Muscle layer of colon (tissue), 2 donors: ENCODE data around the gene C6.

Experiments
- H3K27ac ChIP-seq: one replicate; pipeline ENCODE4 v1.7.0; 2013; ENCODE audit warnings: low read depth, mild to moderate bottlenecking, low read length, moderate library complexity
- H3K27me3 ChIP-seq, 2 donors: one replicate each; pipeline ENCODE4 v1.7.0; 2013; ENCODE audit warnings: low read length in 2 of 2, mild to moderate bottlenecking in 2 of 2; ENCODE audit not compliant: insufficient read depth in 2 of 2, control insufficient read depth in 1 of 2
- H3K36me3 ChIP-seq: one replicate; pipeline ENCODE4 v1.7.0; 2013; ENCODE audit warnings: mild to moderate bottlenecking, low read length; ENCODE audit not compliant: insufficient read depth
- H3K4me1 ChIP-seq: one replicate; pipeline ENCODE4 v1.7.0; 2013; ENCODE audit warnings: mild to moderate bottlenecking, low read length; ENCODE audit not compliant: insufficient read depth
- H3K4me3 ChIP-seq, 2 donors: one replicate each; pipeline ENCODE4 v1.7.0; 2013; ENCODE audit warnings: low read length in 2 of 2, low read depth in 1 of 2, mild to moderate bottlenecking in 1 of 2, moderate library complexity in 1 of 2
- H3K9ac ChIP-seq: one replicate; pipeline ENCODE4 v1.7.0; 2013; ENCODE audit warnings: low read length
- H3K9me3 ChIP-seq: one replicate; pipeline ENCODE4 v1.7.0; 2013; ENCODE audit warnings: mild to moderate bottlenecking, low read length
- donor health status: abdominal sarcoma.
- donor health status: Adenocarcinoma of cecum.

C6 gene

DNA sequence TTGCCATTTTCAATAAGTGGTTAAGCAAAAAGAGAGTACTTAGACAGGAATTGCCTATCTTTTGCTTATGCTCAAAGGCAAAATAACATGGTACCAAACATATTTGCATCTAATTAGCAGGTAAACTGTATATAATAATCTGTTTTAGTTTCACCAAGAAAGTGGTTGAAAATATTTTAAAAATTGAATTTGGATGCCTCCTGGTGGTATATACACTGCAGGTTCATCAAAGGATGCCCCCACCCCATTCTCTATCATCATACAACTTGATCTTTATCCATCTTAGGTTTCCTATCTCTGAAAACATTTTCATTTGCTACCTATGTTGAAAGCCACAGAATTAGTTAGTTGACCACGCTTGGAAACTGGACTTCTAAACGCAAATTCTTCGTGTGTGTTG is 95.2 kb downstream of the C6 start:
- no peaks in the 10 kb centered on the region for H3K9me3 ChIP-seq
- no peak overlapping the region for H3K4me3 ChIP-seq
- no peaks in the 10 kb centered on the region for H3K27me3 ChIP-seq
- no peak overlapping the region for H3K27ac ChIP-seq
- H3K36me3 ChIP-seq = no peaks in the 10 kb centered on the region
- no peaks in the 10 kb centered on the region for H3K4me1 ChIP-seq
- no peak overlapping the region for H3K9ac ChIP-seq

DNA sequence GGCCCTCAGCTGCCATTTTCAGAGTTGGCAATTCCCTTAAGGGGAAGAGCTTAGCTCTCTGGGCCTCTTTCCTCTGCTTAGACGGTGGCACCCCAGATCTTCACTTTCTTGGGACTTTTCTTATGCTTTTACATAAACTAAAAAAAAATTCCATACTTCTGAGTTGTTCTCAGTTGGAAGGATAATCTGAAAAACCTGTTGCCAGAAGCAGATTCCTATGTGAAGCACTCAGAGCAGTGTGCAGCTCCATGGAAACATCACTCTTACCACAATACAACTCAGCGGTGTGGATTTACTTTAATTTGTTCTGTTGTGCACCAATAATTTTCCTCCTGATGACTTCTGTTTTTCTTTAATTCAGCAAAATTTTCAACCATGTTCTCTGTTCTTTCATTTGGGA is 98.1 kb downstream of the C6 start:
- Histone ChIP-seq H3K4me1 (no peaks in the 10 kb centered on the region), H3K9ac (no peak overlapping the region), H3K4me3 (no peak overlapping the region), H3K36me3 (no peaks in the 10 kb centered on the region), H3K27me3 (no peaks in the 10 kb centered on the region), H3K9me3 (no peaks in the 10 kb centered on the region), H3K27ac (no peak overlapping the region)

GRCh38 chr5:41112486-41113455 is 100.6 kb downstream of the C6 start:
- no peaks in the 10 kb centered on the region for H3K27me3 ChIP-seq
- H3K4me1 ChIP-seq = no peaks in the 10 kb centered on the region
- no peak overlapping the region for H3K9ac ChIP-seq
- H3K9me3 ChIP-seq = no peaks in the 10 kb centered on the region
- no peaks in the 10 kb centered on the region for H3K36me3 ChIP-seq
- no peak overlapping the region for H3K4me3 ChIP-seq
- H3K27ac ChIP-seq = no peak overlapping the region

DNA sequence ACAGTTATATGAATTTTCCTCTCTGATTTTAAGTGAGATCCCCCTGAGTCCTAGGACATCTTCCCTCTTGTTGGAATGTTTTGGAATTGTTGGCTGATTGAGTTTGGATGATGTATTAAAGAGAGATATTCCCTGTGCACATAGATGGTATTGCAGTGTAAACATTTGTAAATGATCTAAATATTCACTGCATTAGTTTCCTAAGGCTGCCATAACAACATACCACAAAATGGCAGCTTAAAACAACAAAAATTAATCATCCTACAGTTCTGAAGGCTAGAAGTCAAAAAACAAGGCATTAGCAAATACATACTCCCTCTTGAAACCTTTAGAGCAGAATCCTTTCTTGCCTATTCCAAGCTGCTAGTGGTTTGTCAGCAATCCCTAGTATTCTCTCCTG is 104.1 kb downstream of the C6 start:
- no peaks in the 10 kb centered on the region for H3K4me1 ChIP-seq
- H3K36me3 ChIP-seq = no peaks in the 10 kb centered on the region
- H3K9me3 ChIP-seq = no peaks in the 10 kb centered on the region
- H3K9ac ChIP-seq = no peak overlapping the region
- no peak overlapping the region for H3K4me3 ChIP-seq
- H3K27ac ChIP-seq = no peak overlapping the region
- no peaks in the 10 kb centered on the region for H3K27me3 ChIP-seq

- H3K4me3 ChIP-seq = no peak overlapping the region
- no peaks in the 10 kb centered on the region for H3K4me1 ChIP-seq
- no peaks in the 10 kb centered on the region for H3K36me3 ChIP-seq
- no peak overlapping the region for H3K9ac ChIP-seq
- no peaks in the 10 kb centered on the region for H3K27me3 ChIP-seq
- no peak overlapping the region for H3K27ac ChIP-seq
- no peaks in the 10 kb centered on the region for H3K9me3 ChIP-seq
Measured at GRCh38 chr5:41102341-41102740, 111.0 kb downstream of the C6 start.

DNA sequence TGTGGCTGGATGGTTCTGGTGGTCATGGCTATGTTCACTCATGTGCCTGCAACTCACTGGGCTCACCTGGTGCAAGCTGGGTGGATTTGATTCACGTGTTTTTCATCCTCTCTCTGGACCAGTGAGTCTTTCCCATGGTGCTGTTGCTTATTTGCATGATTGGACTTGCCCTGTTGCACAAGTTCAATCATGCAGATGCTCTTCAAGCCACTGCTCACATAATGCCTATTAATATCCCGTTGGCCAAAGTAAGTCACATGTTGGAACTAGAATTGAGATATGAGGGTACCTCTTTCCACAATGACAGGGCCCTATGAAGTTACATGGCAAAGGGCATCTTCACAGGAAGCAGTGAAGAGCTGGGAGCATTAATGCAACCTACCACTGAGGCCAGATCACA is 115.7 kb downstream of the C6 start:
- Histone ChIP-seq H3K9me3 (no peaks in the 10 kb centered on the region), H3K4me1 (no peaks in the 10 kb centered on the region), H3K27me3 (no peaks in the 10 kb centered on the region), H3K9ac (no peak overlapping the region), H3K27ac (no peak overlapping the region), H3K36me3 (no peaks in the 10 kb centered on the region), H3K4me3 (no peak overlapping the region)

GRCh38 chr5:41095324-41096101 is 117.8 kb downstream of the C6 start:
- Histone ChIP-seq H3K27ac (no peak overlapping the region), H3K9me3 (no peaks in the 10 kb centered on the region), H3K36me3 (no peaks in the 10 kb centered on the region), H3K9ac (no peak overlapping the region), H3K4me1 (no peaks in the 10 kb centered on the region), H3K4me3 (no peak overlapping the region), H3K27me3 (no peaks in the 10 kb centered on the region)

- Histone ChIP-seq H3K27me3 (no peaks in the 10 kb centered on the region), H3K36me3 (no peaks in the 10 kb centered on the region), H3K9me3 (no peaks in the 10 kb centered on the region), H3K4me3 (no peak overlapping the region), H3K9ac (no peak overlapping the region), H3K27ac (no peak overlapping the region), H3K4me1 (no peaks in the 10 kb centered on the region)
Measured at GRCh38 chr5:41094871-41095270, 118.5 kb downstream of the C6 start.

GRCh38 chr5:41093803-41094202 is 119.5 kb downstream of the C6 start:
- Histone ChIP-seq H3K27ac (no peak overlapping the region), H3K36me3 (no peaks in the 10 kb centered on the region), H3K4me1 (no peaks in the 10 kb centered on the region), H3K4me3 (no peak overlapping the region), H3K9ac (no peak overlapping the region), H3K9me3 (no peaks in the 10 kb centered on the region), H3K27me3 (no peaks in the 10 kb centered on the region)
